H1 (cell line): ENCODE measurements around the gene SLX4. TPM values are rescaled to one million over a fixed set of nuclear protein-coding genes. Genes with fewer than 3 reads are reported as not detected.

Source experiments
- CTCF ChIA-PET: fragments of 300-600 bp; sonication (Branson Sonifier 250); formaldehyde crosslinking; loops from one replicate; lab custom pipeline; 2021; ENCODE audit not compliant: partially characterized antibody; lab: Charles Lee
- POLR2A ChIA-PET: fragments of 300-600 bp; sonication (Branson Sonifier 250); formaldehyde crosslinking; loops from one replicate; lab custom pipeline; 2021; ENCODE audit warnings: inconsistent platforms; ENCODE audit not compliant: partially characterized antibody; lab: Charles Lee
- DNase-seq, 2 experiments: peaks; one replicate each; pipeline versions ENCODE4 v3.0.0 to v3.0.0-alpha.2; 2010 to 2022; ENCODE audit warnings: low spot score in 2 of 2, low read depth in 1 of 2, mixed read lengths in 1 of 2
- FAIRE-seq: peaks from 2 replicates; lab custom pipeline; 2011; peaks lifted over from hg19 to GRCh38; lab: Jason Lieb, UNC
- H2AFZ ChIP-seq: 2 replicates; pipeline ENCODE4 v1.8.1; 2012; ENCODE audit warnings: low read length, inconsistent platforms
- H2AK5ac ChIP-seq: 2 replicates; pipeline ENCODE4 v1.6.1; 2013; ENCODE audit warnings: low read depth, low read length
- H2BK120ac ChIP-seq: replicated peaks from 2 replicates; pipeline ENCODE3; 2013; ENCODE audit warnings: low read depth, low read length, inconsistent platforms
- H2BK12ac ChIP-seq: 2 replicates; pipeline ENCODE4 v1.6.1; 2013; ENCODE audit warnings: low read depth, low read length
- H2BK15ac ChIP-seq: 2 replicates; pipeline ENCODE4 v1.6.1; 2013; ENCODE audit warnings: low read length
- H2BK20ac ChIP-seq: 2 replicates; pipeline ENCODE4 v1.6.1; 2013; ENCODE audit warnings: low read length
- H2BK5ac ChIP-seq: 2 replicates; pipeline ENCODE4 v1.6.1; 2013; ENCODE audit warnings: low read depth, low read length
- H3K14ac ChIP-seq: 2 replicates; pipeline ENCODE4 v1.6.1; 2013; ENCODE audit warnings: inconsistent platforms; ENCODE audit not compliant: insufficient read length
- H3K18ac ChIP-seq: 2 replicates; pipeline ENCODE4 v1.6.1; 2013; ENCODE audit warnings: low read length; ENCODE audit errors: extremely low read depth
- H3K23ac ChIP-seq: 2 replicates; pipeline ENCODE4 v1.6.1; 2013; ENCODE audit warnings: inconsistent platforms; ENCODE audit not compliant: insufficient read length
- H3K23me2 ChIP-seq: 2 replicates; pipeline ENCODE4 v1.6.1; 2013; ENCODE audit warnings: low read depth, low read length
- H3K27ac ChIP-seq: 2 replicates; pipeline ENCODE4 v1.6.1; 2011; ENCODE audit warnings: low read depth, low read length, inconsistent platforms
- H3K27me3 ChIP-seq, 4 experiments: replicated peaks in 1 of 4; 1 replicate in 1 of 4; 2 replicates in 3 of 4; pipeline versions ENCODE4 v1.6.1 to v1.8.1; 2011 to 2013; ENCODE audit warnings: low read length in 3 of 4, mild to moderate bottlenecking in 3 of 4, inconsistent platforms in 2 of 4, mixed read lengths in 2 of 4, moderate library complexity in 1 of 4; ENCODE audit not compliant: control insufficient read depth in 3 of 4, insufficient read depth in 3 of 4; ENCODE audit errors: extremely low read depth in 1 of 4
- H3K36me3 ChIP-seq, 4 experiments: 2 replicates each; pipeline versions ENCODE4 v1.6.1 to v1.8.1; 2011 to 2013; ENCODE audit warnings: mild to moderate bottlenecking in 4 of 4, low read length in 3 of 4, moderate library complexity in 2 of 4, control low read depth in 1 of 4, inconsistent platforms in 1 of 4; ENCODE audit not compliant: insufficient read depth in 4 of 4, control insufficient read depth in 2 of 4
- H3K4ac ChIP-seq: replicated peaks from 2 replicates; pipeline ENCODE3; 2013; ENCODE audit warnings: low read length, low read depth, mixed read lengths, inconsistent platforms; ENCODE audit not compliant: insufficient read length
- H3K4me1 ChIP-seq, 4 experiments: replicated peaks in 1 of 4; 1 replicate in 1 of 4; 2 replicates in 3 of 4; pipeline versions ENCODE4 v1.6.1 to v1.8.1; 2011 to 2013; ENCODE audit warnings: low read length in 3 of 4, inconsistent platforms in 2 of 4, mixed read lengths in 1 of 4; ENCODE audit not compliant: insufficient read depth in 4 of 4, control insufficient read depth in 3 of 4
- H3K4me2 ChIP-seq, 2 experiments: 2 replicates each; pipeline versions ENCODE4 v1.6.1 to v1.8.1; 2011 to 2013; ENCODE audit warnings: low read depth in 2 of 2, low read length in 2 of 2, control low read depth in 1 of 2, inconsistent platforms in 1 of 2, mild to moderate bottlenecking in 1 of 2; ENCODE audit not compliant: insufficient read depth in 1 of 2
- H3K4me3 ChIP-seq, 4 experiments: fragments of 200-600, 300-600 bp in 1 of 4; sonication (generic), shearing (Covaris generic), sonication (Bioruptor Twin) in 1 of 4; 2 replicates each; pipeline versions ENCODE4 v1.5.1 to v1.8.1; 2011 to 2016; ENCODE audit warnings: low read length in 4 of 4, low read depth in 3 of 4, control low read depth in 2 of 4, inconsistent platforms in 2 of 4, mild to moderate bottlenecking in 2 of 4, mixed read lengths in 1 of 4, moderate library complexity in 1 of 4; ENCODE audit not compliant: insufficient read depth in 2 of 4; ENCODE audit errors: extremely low read depth in 1 of 4
- H3K56ac ChIP-seq: replicated peaks from 2 replicates; pipeline ENCODE3; 2013; ENCODE audit warnings: low read depth, mild to moderate bottlenecking, mixed read lengths, low read length, inconsistent platforms; ENCODE audit not compliant: insufficient read length
- H3K79me1 ChIP-seq: 2 replicates; pipeline ENCODE4 v1.6.1; 2013; ENCODE audit warnings: low read depth, low read length, control low read depth
- H3K79me2 ChIP-seq, 2 experiments: 2 replicates each; pipeline versions ENCODE4 v1.6.1 to v1.8.1; 2012 to 2013; ENCODE audit warnings: low read length in 2 of 2, mild to moderate bottlenecking in 2 of 2, inconsistent platforms in 1 of 2; ENCODE audit not compliant: insufficient read depth in 2 of 2, control insufficient read depth in 1 of 2
- H3K9ac ChIP-seq, 4 experiments: replicated peaks in 1 of 4; 1 replicate in 1 of 4; 2 replicates in 3 of 4; pipeline versions ENCODE4 v1.6.1 to v1.8.1; 2011 to 2013; ENCODE audit warnings: low read depth in 3 of 4, low read length in 3 of 4, control low read depth in 2 of 4, mild to moderate bottlenecking in 2 of 4, moderate library complexity in 2 of 4, inconsistent platforms in 1 of 4; ENCODE audit errors: extremely low read depth in 1 of 4
- H3K9me3 ChIP-seq, 2 experiments: 2 replicates each; pipeline versions ENCODE4 v1.6.1 to v1.8.1; 2012 to 2013; ENCODE audit warnings: mild to moderate bottlenecking in 2 of 2, moderate library complexity in 2 of 2, control low read depth in 1 of 2, inconsistent platforms in 1 of 2, low read depth in 1 of 2, low read length in 1 of 2, mixed read lengths in 1 of 2; ENCODE audit not compliant: insufficient read depth in 2 of 2
- H4K20me1 ChIP-seq, 2 experiments: replicated peaks in 1 of 2; 2 replicates each; pipeline versions ENCODE3 to v1.8.1; 2011 to 2013; ENCODE audit warnings: inconsistent platforms in 2 of 2, low read length in 2 of 2, mild to moderate bottlenecking in 1 of 2; ENCODE audit not compliant: insufficient read depth in 2 of 2, control insufficient read depth in 1 of 2
- H4K5ac ChIP-seq: 2 replicates; pipeline ENCODE4 v1.6.1; 2013; ENCODE audit warnings: low read length, low read depth, mixed read lengths, inconsistent platforms; ENCODE audit not compliant: insufficient read length
- H4K8ac ChIP-seq: 2 replicates; pipeline ENCODE4 v1.8.0; 2013; ENCODE audit warnings: mild to moderate bottlenecking, moderate library complexity, low read length, inconsistent platforms; ENCODE audit not compliant: insufficient read depth; ENCODE audit errors: extremely low read depth
- H4K91ac ChIP-seq: replicated peaks from 2 replicates; pipeline ENCODE3; 2013; ENCODE audit warnings: low read length, mixed read lengths, inconsistent platforms; ENCODE audit not compliant: insufficient read length
- BACH1 ChIP-seq: IDR thresholded peaks from 2 replicates; pipeline ENCODE4 v1.6.1; 2012; ENCODE audit warnings: low read length, improper control_type of control experiment
- CBX8 ChIP-seq: fragments of 300-800, 300-1000 bp; sonication (generic); IDR thresholded peaks from 2 replicates; pipeline ENCODE4 v1.7.1; 2016; ENCODE audit warnings: low read depth, low read length, borderline replicate concordance
- CHD2 ChIP-seq: IDR thresholded peaks from 2 replicates; pipeline ENCODE4 v1.6.1; 2012; ENCODE audit warnings: low read length, improper control_type of control experiment
- HDAC2 ChIP-seq, 2 experiments: fragments of 300-600 bp in 1 of 2; sonication (generic) in 1 of 2; IDR thresholded peaks; 2 replicates each; pipeline ENCODE4 v1.6.1; 2011 to 2012; ENCODE audit warnings: low read depth in 2 of 2, low read length in 2 of 2, mild to moderate bottlenecking in 2 of 2, moderate library complexity in 2 of 2, borderline replicate concordance in 1 of 2, inconsistent platforms in 1 of 2
- NANOG ChIP-seq: IDR thresholded peaks from 2 replicates; pipeline ENCODE4 v1.6.1; 2011; ENCODE audit warnings: low read length, low read depth, mild to moderate bottlenecking, inconsistent platforms; ENCODE audit not compliant: insufficient read depth, poor library complexity, severe bottlenecking
- POLR2AphosphoS5 ChIP-seq: IDR thresholded peaks from 2 replicates; pipeline ENCODE4 v1.6.1; 2011; ENCODE audit warnings: low read depth, low read length
- SP4 ChIP-seq: IDR thresholded peaks from 2 replicates; pipeline ENCODE4 v1.6.1; 2012; ENCODE audit warnings: low read length, inconsistent platforms
- WGBS, 2 experiments: shearing (Covaris generic) in 1 of 2; methylation state at CpG; one replicate each; pipeline versions ENCODE4 v1.1.6 to v1.1.7; 2013 to 2015; ENCODE audit warnings: low lambda C conversion rate in 2 of 2, mixed read lengths in 2 of 2, inconsistent platforms in 1 of 2, low coverage in 1 of 2, missing lambda C conversion rate in 1 of 2; ENCODE audit not compliant: insufficient replicate concordance in 2 of 2, insufficient coverage in 1 of 2, insufficient read length in 1 of 2; ENCODE audit errors: extremely low coverage in 1 of 2, missing lambda C conversion rate in 1 of 2; 5-methylcytosine and 5-hydroxymethylcytosine counted together
- polyA plus RNA-seq, 7 experiments: library from polyadenylated mRNA; depleted of rRNA in 3 of 7; stranded (reverse) in 5 of 7; unstranded in 2 of 7; fragments of >200 nt in 5 of 7; fragments of 200-250 nt in 2 of 7; gene quantifications; 1 replicate in 5 of 7; 2 replicates in 1 of 7; 4 replicates in 1 of 7; pipeline versions ENCODE4 v1.2.1 to v1.2.3, GENCODE V29; 2011 to 2013; ENCODE audit warnings: missing spikeins in 2 of 7, mixed read lengths in 2 of 7
- total RNA-seq: library from RNA; stranded (reverse); fragmentation: NEBNext Ultra II Directional; extraction: Animal tissue kit (Norgen Biotek cat#: 25700); gene quantifications from 2 replicates; pipeline ENCODE4 v1.2.1, GENCODE V29; 2021

SLX4 gene
- total and polyA plus RNA-seq, 2 of the 8 experiments (the other 6 are each of a cell fraction or from before 2014, with no cell fraction given): 4.4 to 11.4 TPM

DNA sequence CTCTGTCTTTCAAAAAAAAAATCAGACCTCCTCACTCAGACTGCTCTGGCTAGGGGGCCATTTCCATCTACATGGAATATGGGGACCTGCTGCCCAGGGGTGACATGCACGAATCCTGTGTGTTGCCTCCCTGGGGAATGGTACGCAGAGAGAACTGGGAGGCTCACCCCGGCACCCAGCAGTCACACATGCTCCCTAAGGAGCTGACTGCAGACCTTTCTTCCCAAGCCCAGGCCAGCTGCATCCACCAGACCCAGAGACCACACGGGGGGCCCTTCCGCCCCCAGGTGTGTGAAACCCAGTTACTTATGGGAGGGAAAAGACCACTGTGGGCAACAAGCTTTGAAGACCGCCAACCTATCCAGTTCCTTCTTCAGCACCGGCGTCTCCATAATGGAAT, 27.0 kb downstream of the SLX4 start:
- H4K5ac ChIP-seq: no peak overlapping the region
- H3K79me2 ChIP-seq: no peaks in the 10 kb centered on the region
- H3K4ac ChIP-seq: no peak overlapping the region
- no peak for DNase-seq
- H3K27ac ChIP-seq: no peak overlapping the region
- no peak overlapping the region for H3K18ac ChIP-seq
- H3K79me1 ChIP-seq: no peaks in the 10 kb centered on the region
- TF ChIP-seq CHD2: no peak
- TF ChIP-seq BACH1: no peak
- no peak for TF ChIP-seq CBX8
- no peak for TF ChIP-seq NANOG
- TF ChIP-seq HDAC2 (IDR thresholded peaks at IDR 0.05; ENCODE audit: borderline replicate concordance in 1 of 2, low read depth in 2 of 2, low read length in 2 of 2): no peak
- no peak for TF ChIP-seq SP4
- no peak for TF ChIP-seq POLR2AphosphoS5
- peaks cover 0 to 6% (median 2%) of the 10 kb centered on the region in 4 experiments; a peak in 3 of 7 replicates for H3K4me1 ChIP-seq
- H3K36me3 ChIP-seq: peaks cover 0 to 15% (median 3%) of the 10 kb centered on the region in 4 experiments; a peak in 2 of 8 replicates
- H3K56ac ChIP-seq: no peak overlapping the region
- ChIA-PET POLR2A (no interaction called here), CTCF (interaction anchor here (1.1 kb wide), 1 partner anchor 319 kb away, joined by 3 read pairs; no protein-coding TSS in a partner anchor)
- H3K23me2 ChIP-seq: no peaks in the 10 kb centered on the region
- no peak overlapping the region for H2AK5ac ChIP-seq
- no peak overlapping the region for H3K4me2 ChIP-seq
- no peak overlapping the region for H3K4me3 ChIP-seq
- H2BK120ac ChIP-seq: no peak overlapping the region
- no peak overlapping the region for H3K23ac ChIP-seq
- peaks cover 0 to 2% of the 10 kb centered on the region in 2 experiments for H4K20me1 ChIP-seq
- H3K27me3 ChIP-seq: no peaks in the 10 kb centered on the region
- no peak overlapping the region for H4K8ac ChIP-seq
- no peak overlapping the region for H2BK20ac ChIP-seq
- H2AFZ ChIP-seq: no peak overlapping the region
- no peak overlapping the region for H2BK12ac ChIP-seq
- no peak overlapping the region for H2BK15ac ChIP-seq
- H3K9me3 ChIP-seq: no peaks in the 10 kb centered on the region
- FAIRE-seq: no peak
- no peak overlapping the region for H4K91ac ChIP-seq
- no peak overlapping the region for H3K9ac ChIP-seq
- WGBS, 2 experiments: 92% methylated on average over 8 of the region's 8 CpGs; no CpG with 5 or more reads in 1 of the 2 experiments
- H2BK5ac ChIP-seq: no peak overlapping the region
- H3K14ac ChIP-seq: no peak overlapping the region
